Measurements from ENCODE around the gene STH.

DNA sequence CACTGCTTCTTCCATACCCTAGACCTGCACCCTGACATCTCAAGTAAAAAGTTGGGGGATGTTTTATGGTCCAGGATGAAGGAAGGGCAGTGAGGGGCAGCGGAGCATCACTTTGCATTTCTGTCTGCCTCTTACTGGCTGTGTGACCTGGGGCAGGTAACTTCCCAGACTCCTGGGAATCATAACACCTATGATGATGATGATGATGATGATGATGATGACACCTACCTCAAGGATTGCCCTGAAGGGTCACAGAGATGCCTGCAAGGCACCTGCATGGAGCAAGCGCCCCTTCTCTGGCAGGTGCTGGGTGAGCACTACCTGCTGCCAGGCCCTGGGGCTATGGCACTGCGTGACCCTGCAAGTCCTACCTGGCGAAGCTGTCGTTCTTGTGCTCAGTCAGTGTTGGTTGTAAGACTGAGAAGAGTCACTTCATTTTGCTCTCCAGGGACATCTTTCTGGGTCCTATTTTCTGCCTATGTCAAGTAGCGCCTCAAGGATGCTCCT, 46.2 kb upstream of the STH start:
- no peak for TF ChIP-seq EZH2phosphoT487 (IDR thresholded peaks at IDR 0.05)
- TF ChIP-seq, protein P1, sequence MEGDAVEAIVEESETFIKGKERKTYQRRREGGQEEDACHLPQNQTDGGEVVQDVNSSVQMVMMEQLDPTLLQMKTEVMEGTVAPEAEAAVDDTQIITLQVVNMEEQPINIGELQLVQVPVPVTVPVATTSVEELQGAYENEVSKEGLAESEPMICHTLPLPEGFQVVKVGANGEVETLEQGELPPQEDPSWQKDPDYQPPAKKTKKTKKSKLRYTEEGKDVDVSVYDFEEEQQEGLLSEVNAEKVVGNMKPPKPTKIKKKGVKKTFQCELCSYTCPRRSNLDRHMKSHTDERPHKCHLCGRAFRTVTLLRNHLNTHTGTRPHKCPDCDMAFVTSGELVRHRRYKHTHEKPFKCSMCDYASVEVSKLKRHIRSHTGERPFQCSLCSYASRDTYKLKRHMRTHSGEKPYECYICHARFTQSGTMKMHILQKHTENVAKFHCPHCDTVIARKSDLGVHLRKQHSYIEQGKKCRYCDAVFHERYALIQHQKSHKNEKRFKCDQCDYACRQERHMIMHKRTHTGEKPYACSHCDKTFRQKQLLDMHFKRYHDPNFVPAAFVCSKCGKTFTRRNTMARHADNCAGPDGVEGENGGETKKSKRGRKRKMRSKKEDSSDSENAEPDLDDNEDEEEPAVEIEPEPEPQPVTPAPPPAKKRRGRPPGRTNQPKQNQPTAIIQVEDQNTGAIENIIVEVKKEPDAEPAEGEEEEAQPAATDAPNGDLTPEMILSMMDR (IDR thresholded peaks at IDR 0.05): no peak

Measured in neural progenitor cell (in vitro differentiated cells).